GM19193 (cell line): ENCODE results near the gene CDIPT.
A peak's percentile ranks its signal among the peaks of the same experiment; 100 is the strongest.

Source experiments
- POLR2A ChIP-seq: IDR thresholded peaks from 4 replicates; pipeline ENCODE4 v1.6.1; 2011; ENCODE audit not compliant: insufficient read depth, insufficient read length; ENCODE audit errors: extremely low read depth

CDIPT gene

DNA sequence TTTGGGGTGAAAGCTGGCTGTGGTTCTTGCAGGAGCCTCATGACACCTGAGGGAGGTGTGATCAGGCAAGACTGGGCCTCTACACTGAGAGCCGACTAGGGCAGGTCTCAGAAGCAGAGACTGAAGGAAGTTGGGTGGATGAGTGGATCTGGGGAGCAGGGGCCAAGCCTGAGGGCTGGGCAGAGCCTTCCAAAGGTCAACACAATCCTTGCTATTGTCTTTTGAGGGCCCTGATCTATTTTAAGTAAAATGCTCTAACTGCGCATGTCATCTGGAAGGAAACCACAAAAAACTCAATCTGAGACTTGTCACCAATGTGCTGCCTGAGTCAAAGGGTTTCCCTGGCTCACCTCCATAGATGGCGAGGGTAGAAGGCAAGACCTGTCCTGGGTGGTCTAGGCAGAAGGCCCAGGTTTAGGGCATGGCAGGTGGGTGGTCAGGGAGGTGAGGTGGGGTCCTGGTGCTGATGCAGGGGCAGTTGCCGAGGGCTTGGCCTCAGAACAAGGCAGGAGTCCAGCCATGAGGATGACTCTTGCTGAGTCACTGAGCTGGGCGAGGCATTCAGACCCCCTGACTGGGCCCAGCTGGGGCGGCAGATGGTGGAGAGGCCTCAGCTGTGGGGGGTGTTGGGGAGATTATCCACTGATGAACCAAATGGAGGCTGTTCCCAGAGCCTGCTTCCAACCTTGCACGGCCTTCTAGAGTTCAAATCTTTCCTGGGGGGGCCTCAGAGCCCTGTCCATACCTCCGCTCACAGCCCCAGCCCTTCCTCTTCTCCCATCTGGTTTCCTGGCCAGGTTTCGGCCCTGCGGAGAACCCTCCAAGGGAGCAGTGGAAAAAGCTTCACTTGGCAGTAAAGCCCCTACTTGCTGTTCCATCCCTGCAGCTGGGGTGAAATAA, 37.6 kb downstream of the CDIPT start:
- TF ChIP-seq POLR2A: no peak

DNA sequence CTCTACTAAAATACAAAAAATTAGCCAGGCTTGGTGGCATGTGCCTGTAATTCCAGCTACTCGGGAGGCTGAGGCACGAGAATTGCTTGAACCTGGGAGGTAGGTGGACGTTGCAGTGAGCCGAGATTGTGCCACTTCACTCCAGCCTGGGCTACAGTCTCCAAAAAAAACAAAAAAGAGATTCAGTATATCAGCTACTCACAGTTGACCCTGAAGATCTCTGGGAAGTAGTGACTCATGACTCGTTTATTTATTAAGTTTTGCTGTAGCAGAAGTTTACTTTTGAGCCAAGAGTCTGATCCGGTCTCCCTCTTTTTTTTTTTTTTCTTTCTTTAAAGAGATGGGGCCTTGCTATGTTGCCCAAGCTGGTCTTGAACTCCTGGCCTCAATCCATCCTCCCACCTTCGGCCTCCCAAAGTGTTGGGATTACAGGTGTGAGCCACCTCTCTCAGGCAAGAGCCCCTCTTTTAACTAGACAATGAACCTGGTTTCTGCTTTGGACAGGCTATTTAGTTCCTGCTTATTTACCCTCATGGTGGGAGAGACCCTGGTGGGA, 38.4 kb downstream of the CDIPT start:
- no peak for TF ChIP-seq POLR2A

DNA sequence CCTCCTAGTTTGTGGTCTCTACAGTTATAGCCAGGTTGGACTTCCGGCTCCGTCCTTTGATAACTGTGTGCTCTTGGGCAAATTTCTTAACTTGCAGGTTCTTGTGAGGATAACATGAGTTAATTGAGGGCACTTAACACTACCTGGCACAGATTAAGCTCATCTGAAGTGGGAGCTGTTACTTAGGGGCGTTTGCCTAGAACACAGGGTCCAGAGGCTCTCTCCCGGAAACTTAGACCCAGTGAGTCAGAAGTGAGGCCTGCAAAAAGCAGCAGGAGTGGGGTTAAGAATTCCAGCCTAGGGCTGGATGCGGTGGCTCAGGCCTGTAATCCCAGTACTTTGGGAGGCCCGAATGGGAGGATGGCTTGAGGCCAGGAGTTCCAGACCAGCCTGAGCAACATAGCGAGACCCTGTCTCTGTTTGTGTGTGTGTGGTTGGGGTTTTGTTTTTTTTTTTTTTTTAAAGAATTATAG, 41.3 kb downstream of the CDIPT start:
- no peak for TF ChIP-seq POLR2A

DNA sequence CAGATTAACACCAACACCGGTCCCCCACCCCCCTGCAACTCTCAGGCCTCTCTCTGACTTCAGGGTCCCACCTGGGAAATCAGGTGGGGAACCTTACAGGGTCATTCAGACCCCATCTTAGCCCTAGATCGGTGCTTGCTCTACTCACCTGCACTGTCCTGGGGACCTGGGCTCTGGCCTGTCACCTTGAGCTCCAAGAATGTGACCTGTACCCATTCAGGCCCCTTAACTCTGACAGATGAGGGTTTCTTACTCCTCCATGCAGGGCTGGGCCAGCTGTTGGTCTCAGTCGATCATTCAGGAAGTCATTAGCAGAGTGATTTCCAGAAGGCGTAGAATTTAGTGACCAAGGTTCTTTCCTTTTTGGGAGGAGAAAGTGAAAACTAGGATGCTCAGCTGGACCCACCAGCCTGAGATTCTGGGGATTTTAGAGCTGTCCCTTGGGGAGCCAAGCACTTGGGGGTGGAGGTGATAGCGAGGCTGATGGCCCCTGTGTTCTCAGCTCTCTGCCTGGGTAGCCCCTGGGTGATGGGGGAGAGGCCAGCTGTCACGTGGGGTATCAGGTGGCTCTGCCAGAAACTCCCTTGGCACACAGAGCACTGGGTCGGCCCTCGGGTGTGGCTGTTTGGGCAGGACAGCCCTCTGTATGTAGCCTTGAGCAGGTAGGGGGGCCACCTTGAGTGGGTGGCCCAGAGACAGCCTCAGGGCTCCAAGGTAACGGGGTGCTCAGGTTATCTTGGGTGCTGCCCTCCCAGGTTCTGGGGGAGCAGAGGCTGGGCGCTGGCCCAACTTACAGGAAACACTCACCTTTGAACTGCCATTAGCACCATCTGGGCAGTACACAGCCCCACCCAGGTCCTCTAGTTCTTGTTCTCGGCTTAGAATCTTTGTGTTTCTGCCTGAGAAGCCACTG, 42.0 kb downstream of the CDIPT start:
- peak; percentile 82 for TF ChIP-seq POLR2A

DNA sequence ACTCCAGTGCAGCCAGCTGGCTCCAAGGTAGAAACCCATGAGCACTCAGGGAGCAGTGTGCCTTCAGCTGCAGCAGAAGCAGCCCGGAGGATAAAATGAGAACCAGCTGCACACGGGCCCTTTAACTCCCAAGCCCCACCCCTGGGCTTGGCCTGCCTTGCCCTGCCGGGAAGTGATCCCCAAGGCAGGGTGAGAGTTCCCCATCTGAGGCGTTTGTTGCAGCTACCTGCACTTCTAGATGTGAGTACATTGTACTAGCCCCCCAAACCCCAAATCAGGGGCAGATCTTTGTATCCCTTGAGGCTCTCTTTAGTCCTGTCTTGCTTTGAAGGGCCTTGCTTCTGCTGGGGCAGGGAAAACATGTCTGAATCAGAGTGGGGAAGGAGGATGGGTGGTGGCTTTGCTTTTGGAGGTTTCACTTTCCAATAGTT, 42.7 kb downstream of the CDIPT start, which contains the start of gene MVP:
Gene MVP, plus strand, starts transcription at position 192 of the 431 bp plus-strand sequence. CDS start 10,088 bp downstream, outside the sequence.
- peak; percentile 66 for TF ChIP-seq POLR2A

DNA sequence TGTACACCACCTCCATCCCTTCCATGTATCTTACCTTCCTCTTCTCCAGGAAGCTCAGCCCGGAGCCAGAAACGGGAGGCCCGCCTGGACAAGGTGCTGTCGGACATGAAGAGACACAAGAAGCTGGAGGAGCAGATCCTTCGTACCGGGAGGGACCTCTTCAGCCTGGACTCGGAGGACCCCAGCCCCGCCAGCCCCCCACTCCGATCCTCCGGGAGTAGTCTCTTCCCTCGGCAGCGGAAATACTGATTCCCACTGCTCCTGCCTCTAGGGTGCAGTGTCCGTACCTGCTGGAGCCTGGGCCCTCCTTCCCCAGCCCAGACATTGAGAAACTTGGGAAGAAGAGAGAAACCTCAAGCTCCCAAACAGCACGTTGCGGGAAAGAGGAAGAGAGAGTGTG, 43.5 kb downstream of the CDIPT start:
- TF ChIP-seq POLR2A: no peak

DNA sequence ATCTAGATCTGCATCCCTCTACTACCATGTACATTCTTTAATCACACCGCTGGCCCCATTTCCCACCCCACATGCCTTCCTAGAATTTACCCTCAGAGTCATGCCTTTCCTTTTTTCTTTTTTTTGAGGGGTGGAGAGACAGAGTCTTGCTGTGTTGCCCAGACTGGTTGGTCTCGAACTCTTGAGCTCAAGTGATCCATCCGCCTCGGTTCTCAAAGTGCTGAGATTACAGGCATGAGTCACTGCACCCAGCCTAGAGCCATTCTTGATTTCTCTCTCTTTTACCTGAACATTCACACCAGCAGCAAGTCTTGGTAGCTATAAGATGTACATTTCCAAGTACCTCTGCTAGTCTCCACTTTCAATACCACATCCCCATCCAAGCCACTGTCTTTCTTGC, 44.9 kb downstream of the CDIPT start:
- TF ChIP-seq POLR2A: no peak

DNA sequence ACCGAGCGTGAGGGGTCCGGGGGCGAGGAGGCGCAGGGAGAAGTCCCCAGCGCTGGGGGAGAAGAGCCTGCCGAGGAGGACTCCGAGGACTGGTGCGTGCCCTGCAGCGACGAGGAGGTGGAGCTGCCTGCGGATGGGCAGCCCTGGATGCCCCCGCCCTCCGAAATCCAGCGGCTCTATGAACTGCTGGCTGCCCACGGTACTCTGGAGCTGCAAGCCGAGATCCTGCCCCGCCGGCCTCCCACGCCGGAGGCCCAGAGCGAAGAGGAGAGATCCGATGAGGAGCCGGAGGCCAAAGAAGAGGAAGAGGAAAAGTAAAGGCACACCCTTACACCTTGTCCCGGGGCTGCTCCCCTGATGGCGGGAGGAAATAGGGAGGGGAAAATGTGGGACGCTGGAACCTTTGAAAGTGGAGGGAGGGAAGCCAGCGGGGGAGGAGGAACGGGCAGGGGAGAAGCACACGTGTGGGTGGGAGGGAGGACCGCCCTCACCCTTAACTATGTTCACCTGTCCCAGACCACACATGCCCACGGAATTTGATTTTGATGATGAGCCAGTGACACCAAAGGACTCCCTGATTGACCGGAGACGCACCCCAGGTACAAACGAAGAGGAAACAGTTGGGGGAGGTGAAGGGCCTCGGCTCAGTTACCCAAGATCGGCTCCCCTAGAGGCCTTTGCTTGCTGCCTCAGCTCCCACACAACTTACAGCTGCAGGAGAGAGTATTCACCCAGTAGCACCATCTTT, 46.2 kb downstream of the CDIPT start:
- no peak for TF ChIP-seq POLR2A

DNA sequence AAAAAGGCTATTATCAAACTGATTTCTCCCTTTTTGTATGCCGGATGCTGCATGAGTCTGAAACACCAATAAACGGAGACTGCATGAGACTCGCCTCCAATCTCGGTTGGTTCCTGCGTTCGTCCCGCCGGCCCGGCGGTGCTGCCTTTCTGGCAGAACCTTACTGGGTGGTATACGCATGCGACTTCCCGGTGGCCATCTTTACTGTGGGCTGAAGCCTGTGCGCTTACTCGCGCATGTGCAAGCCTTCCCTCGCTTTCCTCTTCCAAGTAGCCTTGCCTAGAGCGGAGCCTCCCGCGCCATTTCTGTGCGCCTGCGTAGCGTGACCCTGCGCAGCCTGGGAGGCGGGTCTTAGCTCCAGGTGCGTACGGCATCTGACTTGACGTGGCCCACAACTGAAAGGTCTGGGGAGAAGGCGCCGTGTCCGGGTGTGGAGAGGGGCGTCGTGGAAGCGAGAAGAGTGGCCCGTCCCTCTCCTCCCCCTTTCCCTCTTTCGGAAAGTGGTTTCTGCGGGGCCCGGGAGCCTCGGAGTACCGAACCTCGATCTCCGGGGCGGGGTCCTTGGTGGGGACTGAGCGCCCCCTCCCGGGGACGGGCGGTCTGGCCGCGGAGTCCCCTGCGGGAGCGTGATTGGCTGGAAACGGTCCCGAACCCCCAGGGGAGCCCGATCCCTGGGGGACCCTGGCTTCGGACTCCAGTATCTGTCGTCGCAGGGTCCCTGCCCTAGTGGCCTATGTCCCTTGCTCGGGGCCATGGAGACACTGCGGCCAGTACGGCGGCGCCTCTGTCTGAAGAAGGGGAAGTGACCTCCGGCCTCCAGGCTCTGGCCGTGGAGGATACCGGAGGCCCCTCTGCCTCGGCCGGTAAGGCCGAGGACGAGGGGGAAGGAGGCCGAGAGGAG, 47.0 kb downstream of the CDIPT start, which contains the start of gene PAGR1:
Gene PAGR1, plus strand, starts transcription at position 360 of the 901 bp plus-strand sequence. Its CDS starts 374 bp downstream, at position 734.
- peak; percentile 87 for TF ChIP-seq POLR2A

DNA sequence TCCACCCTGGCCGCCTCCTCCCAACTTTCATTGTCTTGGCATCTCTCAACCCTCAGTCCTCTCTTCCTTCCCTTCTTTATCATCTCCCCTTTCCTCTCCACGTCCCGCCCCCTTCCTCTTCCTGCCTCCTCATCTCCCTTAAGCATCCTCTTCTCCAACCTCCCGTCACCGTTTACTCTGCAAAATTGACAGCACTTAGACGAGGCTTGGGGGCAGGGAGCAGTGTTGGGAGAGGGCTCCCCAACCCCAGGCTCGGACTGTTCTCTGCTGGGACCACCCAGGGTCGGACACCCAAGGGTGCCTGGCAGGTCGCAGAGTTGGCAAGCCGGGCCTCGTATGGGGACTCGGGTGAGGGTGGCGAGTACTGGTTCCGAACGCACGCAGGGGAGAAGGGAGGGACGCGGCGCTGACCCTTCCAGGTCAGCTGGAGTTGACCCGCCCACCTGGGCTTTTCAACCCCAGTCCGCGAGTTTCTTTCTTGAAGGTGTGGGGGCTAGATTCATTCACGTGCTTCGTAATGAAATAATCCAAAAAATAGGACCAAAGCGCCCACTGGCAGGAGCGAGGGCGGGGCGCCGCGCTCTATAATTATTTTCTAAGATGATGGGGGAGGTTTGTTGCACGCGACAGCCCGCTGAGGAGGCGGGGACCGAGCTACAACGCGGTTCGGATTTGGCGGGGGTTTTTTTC, 47.8 kb downstream of the CDIPT start:
- no peak for TF ChIP-seq POLR2A

DNA sequence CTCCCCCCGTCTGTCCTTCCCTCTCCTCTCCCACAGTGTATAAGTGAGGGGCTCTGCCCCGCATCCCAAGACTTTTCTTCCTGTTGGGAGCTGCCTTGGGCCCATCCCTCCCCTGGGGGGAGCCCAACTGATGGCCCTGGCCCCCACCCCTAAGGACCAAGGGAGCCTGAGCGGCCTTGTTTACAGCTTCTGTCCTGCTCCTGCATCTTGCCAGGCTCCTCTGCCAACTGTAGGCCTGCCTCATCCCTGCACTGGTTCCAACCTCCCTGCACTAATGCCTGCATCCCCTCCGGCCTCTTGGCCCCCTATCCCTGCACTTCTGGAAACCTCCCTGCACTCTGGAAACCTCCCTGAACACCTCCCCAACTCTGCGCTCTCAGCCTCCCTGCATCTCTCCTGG, 48.4 kb downstream of the CDIPT start:
- no peak for TF ChIP-seq POLR2A
